Measurements from ENCODE around the gene DLG2.

DNA sequence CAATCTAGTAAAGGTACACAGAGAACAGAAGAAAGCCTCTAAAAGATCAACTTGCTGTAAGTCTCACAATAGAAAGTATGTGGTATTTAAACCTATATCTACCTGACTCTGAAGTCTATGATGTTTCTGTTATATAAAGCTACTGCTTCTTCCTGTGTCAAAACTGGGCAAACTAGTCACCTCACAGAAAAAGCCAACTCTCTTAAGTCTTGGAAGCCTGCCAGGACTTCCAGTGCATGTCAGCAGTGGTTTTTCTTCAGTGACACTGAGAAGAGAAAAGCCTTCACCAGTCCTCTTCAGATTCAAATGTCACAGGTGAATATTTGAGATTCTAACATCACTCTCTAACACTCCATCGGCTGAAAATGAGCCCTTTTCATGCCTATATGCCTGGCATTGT is 808.0 kb downstream of the DLG2 start:
- TF ChIP-seq CTCF (IDR thresholded peaks at IDR 0.05; ENCODE audit: low read depth, low read length, poor library complexity, severe bottlenecking) (no peak), EZH2phosphoT487 (IDR thresholded peaks at IDR 0.05; ENCODE audit: borderline replicate concordance, low read length) (no peak)

All from DOHH2 (cell line).